GM21515 (cell line): ENCODE measurements around the gene SHOC2.
"Not testable (repeated sequence)": the region's sequence is repeated elsewhere in the genome, so short reads cannot be mapped to it uniquely, and the experiment has no call there.

ENCODE experiments used
- ATAC-seq: cut with Tn5 transposase; IDR thresholded peaks from one replicate; pipeline ENCODE4 v1.9.1; 2021; ENCODE audit not compliant: unreplicated experiment

Gene SHOC2

GRCh38 chr10:110901954-110902819 is 17.2 kb upstream of the SHOC2 start:
- no peak for ATAC-seq

GRCh38 chr10:110903280-110904278 is 15.8 kb upstream of the SHOC2 start:
- peak; percentile 49 for ATAC-seq

- ATAC-seq, result no peak
Measured at GRCh38 chr10:110910138-110910537, 9.3 kb upstream of the SHOC2 start.

GRCh38 chr10:110912374-110912773 is 7.0 kb upstream of the SHOC2 start:
- ATAC-seq, result no peak

GRCh38 chr10:110914431-110914830 is 5.0 kb upstream of the SHOC2 start:
- no peak for ATAC-seq

- no peak for ATAC-seq
Measured at GRCh38 chr10:110915035-110915434, 4.4 kb upstream of the SHOC2 start.

GRCh38 chr10:110915600-110915999 is 3.8 kb upstream of the SHOC2 start:
- not testable (repeated sequence) for ATAC-seq

GRCh38 chr10:110916554-110917346 is 2.7 kb upstream of the SHOC2 start:
- no peak for ATAC-seq

- ATAC-seq, result no peak
Measured at GRCh38 chr10:110918269-110918642, 1.1 kb upstream of the SHOC2 start.

- ATAC-seq, result peak; percentile 85
Measured at GRCh38 chr10:110918643-110919348, 608 bp upstream of the SHOC2 start, which contains the start of gene BBIP1. BBIP1 (minus strand) TSS chr10:110919180; CDS start chr10:110918157, 1,023 bp downstream.

GRCh38 chr10:110919971-110920881 is 822 bp downstream of the SHOC2 start:
- peak; percentile 36 for ATAC-seq

GRCh38 chr10:110923856-110924493 is 4.6 kb downstream of the SHOC2 start:
- ATAC-seq, result no peak

- ATAC-seq, result no peak
Measured at GRCh38 chr10:110927461-110927860, 8.1 kb downstream of the SHOC2 start.

GRCh38 chr10:110931769-110932381 is 12.5 kb downstream of the SHOC2 start:
- ATAC-seq, result no peak

GRCh38 chr10:110932505-110933180 is 13.2 kb downstream of the SHOC2 start:
- no peak for ATAC-seq

GRCh38 chr10:110936757-110937156 is 17.4 kb downstream of the SHOC2 start:
- ATAC-seq, result no peak

GRCh38 chr10:110939419-110939818 is 20.0 kb downstream of the SHOC2 start:
- ATAC-seq, result no peak
